ENCODE results near the gene MEF2C.

DNA sequence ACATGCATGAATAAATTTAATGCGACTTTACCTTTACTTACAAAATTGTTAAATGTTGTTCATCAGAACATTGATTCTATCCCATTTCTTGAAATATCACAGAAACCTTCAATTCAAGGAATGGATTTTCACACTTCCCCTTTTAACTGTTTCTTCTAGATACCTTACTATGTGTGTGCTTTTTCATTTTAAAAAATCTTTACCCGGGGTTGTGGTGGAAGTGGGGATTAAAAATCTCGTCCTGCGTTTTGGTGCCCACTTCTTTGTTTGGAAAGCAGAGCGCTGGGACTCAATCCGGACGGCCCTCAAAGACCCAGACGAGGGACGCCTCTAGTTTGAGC is 5.8 kb upstream of the MEF2C start:
- TF ChIP-seq, protein P1, sequence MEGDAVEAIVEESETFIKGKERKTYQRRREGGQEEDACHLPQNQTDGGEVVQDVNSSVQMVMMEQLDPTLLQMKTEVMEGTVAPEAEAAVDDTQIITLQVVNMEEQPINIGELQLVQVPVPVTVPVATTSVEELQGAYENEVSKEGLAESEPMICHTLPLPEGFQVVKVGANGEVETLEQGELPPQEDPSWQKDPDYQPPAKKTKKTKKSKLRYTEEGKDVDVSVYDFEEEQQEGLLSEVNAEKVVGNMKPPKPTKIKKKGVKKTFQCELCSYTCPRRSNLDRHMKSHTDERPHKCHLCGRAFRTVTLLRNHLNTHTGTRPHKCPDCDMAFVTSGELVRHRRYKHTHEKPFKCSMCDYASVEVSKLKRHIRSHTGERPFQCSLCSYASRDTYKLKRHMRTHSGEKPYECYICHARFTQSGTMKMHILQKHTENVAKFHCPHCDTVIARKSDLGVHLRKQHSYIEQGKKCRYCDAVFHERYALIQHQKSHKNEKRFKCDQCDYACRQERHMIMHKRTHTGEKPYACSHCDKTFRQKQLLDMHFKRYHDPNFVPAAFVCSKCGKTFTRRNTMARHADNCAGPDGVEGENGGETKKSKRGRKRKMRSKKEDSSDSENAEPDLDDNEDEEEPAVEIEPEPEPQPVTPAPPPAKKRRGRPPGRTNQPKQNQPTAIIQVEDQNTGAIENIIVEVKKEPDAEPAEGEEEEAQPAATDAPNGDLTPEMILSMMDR (conservative IDR thresholded peaks at IDR 0.05; ENCODE audit: low read depth in 2 of 2) = no peak
- TF ChIP-seq, protein P2, sequence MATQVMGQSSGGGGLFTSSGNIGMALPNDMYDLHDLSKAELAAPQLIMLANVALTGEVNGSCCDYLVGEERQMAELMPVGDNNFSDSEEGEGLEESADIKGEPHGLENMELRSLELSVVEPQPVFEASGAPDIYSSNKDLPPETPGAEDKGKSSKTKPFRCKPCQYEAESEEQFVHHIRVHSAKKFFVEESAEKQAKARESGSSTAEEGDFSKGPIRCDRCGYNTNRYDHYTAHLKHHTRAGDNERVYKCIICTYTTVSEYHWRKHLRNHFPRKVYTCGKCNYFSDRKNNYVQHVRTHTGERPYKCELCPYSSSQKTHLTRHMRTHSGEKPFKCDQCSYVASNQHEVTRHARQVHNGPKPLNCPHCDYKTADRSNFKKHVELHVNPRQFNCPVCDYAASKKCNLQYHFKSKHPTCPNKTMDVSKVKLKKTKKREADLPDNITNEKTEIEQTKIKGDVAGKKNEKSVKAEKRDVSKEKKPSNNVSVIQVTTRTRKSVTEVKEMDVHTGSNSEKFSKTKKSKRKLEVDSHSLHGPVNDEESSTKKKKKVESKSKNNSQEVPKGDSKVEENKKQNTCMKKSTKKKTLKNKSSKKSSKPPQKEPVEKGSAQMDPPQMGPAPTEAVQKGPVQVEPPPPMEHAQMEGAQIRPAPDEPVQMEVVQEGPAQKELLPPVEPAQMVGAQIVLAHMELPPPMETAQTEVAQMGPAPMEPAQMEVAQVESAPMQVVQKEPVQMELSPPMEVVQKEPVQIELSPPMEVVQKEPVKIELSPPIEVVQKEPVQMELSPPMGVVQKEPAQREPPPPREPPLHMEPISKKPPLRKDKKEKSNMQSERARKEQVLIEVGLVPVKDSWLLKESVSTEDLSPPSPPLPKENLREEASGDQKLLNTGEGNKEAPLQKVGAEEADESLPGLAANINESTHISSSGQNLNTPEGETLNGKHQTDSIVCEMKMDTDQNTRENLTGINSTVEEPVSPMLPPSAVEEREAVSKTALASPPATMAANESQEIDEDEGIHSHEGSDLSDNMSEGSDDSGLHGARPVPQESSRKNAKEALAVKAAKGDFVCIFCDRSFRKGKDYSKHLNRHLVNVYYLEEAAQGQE (IDR thresholded peaks at IDR 0.05; ENCODE audit: unreplicated experiment) = no peak
- TF ChIP-seq EZH2 (IDR thresholded peaks at IDR 0.05; ENCODE audit: low read depth, unreplicated experiment) (no peak), POLR2AphosphoS5 (IDR thresholded peaks at IDR 0.05; ENCODE audit: low read depth) (no peak), CREB1 (CRISPR knock-in tag; IDR thresholded peaks at IDR 0.05; ENCODE audit: low read depth) (no peak), JUNB (IDR thresholded peaks at IDR 0.05; ENCODE audit: unreplicated experiment) (no peak), EZH2phosphoT487 (IDR thresholded peaks at IDR 0.05; ENCODE audit: unreplicated experiment) (no peak), STAT1 (IDR thresholded peaks at IDR 0.05; ENCODE audit: unreplicated experiment) (no peak), NANOG (IDR thresholded peaks at IDR 0.05; ENCODE audit: borderline replicate concordance) (no peak)
- TF ChIP-seq, protein P3, sequence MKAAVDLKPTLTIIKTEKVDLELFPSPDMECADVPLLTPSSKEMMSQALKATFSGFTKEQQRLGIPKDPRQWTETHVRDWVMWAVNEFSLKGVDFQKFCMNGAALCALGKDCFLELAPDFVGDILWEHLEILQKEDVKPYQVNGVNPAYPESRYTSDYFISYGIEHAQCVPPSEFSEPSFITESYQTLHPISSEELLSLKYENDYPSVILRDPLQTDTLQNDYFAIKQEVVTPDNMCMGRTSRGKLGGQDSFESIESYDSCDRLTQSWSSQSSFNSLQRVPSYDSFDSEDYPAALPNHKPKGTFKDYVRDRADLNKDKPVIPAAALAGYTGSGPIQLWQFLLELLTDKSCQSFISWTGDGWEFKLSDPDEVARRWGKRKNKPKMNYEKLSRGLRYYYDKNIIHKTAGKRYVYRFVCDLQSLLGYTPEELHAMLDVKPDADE (IDR thresholded peaks at IDR 0.05) = no peak
- TF ChIP-seq, protein P4, sequence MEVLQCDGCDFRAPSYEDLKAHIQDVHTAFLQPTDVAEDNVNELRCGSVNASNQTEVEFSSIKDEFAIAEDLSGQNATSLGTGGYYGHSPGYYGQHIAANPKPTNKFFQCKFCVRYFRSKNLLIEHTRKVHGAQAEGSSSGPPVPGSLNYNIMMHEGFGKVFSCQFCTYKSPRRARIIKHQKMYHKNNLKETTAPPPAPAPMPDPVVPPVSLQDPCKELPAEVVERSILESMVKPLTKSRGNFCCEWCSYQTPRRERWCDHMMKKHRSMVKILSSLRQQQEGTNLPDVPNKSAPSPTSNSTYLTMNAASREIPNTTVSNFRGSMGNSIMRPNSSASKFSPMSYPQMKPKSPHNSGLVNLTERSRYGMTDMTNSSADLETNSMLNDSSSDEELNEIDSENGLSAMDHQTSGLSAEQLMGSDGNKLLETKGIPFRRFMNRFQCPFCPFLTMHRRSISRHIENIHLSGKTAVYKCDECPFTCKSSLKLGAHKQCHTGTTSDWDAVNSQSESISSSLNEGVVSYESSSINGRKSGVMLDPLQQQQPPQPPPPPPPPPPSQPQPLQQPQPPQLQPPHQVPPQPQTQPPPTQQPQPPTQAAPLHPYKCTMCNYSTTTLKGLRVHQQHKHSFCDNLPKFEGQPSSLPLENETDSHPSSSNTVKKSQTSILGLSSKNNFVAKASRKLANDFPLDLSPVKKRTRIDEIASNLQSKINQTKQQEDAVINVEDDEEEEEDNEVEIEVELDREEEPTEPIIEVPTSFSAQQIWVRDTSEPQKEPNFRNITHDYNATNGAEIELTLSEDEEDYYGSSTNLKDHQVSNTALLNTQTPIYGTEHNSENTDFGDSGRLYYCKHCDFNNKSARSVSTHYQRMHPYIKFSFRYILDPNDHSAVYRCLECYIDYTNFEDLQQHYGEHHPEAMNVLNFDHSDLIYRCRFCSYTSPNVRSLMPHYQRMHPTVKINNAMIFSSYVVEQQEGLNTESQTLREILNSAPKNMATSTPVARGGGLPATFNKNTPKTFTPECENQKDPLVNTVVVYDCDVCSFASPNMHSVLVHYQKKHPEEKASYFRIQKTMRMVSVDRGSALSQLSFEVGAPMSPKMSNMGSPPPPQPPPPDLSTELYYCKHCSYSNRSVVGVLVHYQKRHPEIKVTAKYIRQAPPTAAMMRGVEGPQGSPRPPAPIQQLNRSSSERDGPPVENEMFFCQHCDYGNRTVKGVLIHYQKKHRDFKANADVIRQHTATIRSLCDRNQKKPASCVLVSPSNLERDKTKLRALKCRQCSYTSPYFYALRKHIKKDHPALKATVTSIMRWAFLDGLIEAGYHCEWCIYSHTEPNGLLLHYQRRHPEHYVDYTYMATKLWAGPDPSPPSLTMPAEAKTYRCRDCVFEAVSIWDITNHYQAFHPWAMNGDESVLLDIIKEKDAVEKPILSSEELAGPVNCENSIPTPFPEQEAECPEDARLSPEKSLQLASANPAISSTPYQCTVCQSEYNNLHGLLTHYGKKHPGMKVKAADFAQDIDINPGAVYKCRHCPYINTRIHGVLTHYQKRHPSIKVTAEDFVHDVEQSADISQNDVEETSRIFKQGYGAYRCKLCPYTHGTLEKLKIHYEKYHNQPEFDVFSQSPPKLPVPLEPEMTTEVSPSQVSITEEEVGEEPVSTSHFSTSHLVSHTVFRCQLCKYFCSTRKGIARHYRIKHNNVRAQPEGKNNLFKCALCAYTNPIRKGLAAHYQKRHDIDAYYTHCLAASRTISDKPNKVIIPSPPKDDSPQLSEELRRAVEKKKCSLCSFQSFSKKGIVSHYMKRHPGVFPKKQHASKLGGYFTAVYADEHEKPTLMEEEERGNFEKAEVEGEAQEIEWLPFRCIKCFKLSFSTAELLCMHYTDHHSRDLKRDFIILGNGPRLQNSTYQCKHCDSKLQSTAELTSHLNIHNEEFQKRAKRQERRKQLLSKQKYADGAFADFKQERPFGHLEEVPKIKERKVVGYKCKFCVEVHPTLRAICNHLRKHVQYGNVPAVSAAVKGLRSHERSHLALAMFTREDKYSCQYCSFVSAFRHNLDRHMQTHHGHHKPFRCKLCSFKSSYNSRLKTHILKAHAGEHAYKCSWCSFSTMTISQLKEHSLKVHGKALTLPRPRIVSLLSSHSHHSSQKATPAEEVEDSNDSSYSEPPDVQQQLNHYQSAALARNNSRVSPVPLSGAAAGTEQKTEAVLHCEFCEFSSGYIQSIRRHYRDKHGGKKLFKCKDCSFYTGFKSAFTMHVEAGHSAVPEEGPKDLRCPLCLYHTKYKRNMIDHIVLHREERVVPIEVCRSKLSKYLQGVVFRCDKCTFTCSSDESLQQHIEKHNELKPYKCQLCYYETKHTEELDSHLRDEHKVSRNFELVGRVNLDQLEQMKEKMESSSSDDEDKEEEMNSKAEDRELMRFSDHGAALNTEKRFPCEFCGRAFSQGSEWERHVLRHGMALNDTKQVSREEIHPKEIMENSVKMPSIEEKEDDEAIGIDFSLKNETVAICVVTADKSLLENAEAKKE (CRISPR knock-in tag; IDR thresholded peaks at IDR 0.05) = no peak
